SK-N-SH (cell line): ENCODE data around the gene CRACR2B. TPM values are rescaled to one million over a fixed set of nuclear protein-coding genes. Genes with fewer than 3 reads are reported as not detected.

Experiments
- CTCF ChIA-PET: fragments of 300-600, 350-600 bp; formaldehyde crosslinking; extraction: SDS; loops from one replicate; lab custom pipeline; 2021; lab: Yijun Ruan, JAX
- POLR2A ChIA-PET: fragments of 350-600 bp; sonication (Branson Sonifier 250); formaldehyde crosslinking; extraction: SDS; loops from one replicate; lab custom pipeline; 2020; ENCODE audit warnings: antibody characterized with exemption, inconsistent platforms; lab: Yijun Ruan, JAX
- DNase-seq: peaks from one replicate; pipeline ENCODE4 v3.0.0; 2012
- H2AFZ ChIP-seq: fragments of 200-600 bp; sonication (generic); 2 replicates; pipeline ENCODE4 v1.8.1; 2016; ENCODE audit warnings: antibody characterized with exemption, mild to moderate bottlenecking, low read depth
- H3F3A ChIP-seq: fragments of 200-600 bp; sonication (generic); replicated peaks from 2 replicates; pipeline ENCODE3; 2016; ENCODE audit warnings: antibody characterized with exemption, mild to moderate bottlenecking; ENCODE audit not compliant: insufficient read depth
- H3K27ac ChIP-seq, 2 experiments: fragments of 200-500 bp in 1 of 2; fragments of 200-600 bp in 1 of 2; sonication (Bioruptor generic) in 1 of 2; sonication (generic), shearing (Covaris generic) in 1 of 2; 2 replicates each; pipeline versions ENCODE4 v1.5.1 to v1.6.1; 2014 to 2016; ENCODE audit warnings: low read depth in 2 of 2, inconsistent platforms in 1 of 2, low read length in 1 of 2, mild to moderate bottlenecking in 1 of 2, mixed read lengths in 1 of 2
- H3K27me3 ChIP-seq: fragments of 200-600 bp; sonication (generic), shearing (Covaris generic); 2 replicates; pipeline ENCODE4 v1.6.1; 2016; ENCODE audit warnings: mixed run types; ENCODE audit not compliant: insufficient read depth
- H3K36me3 ChIP-seq, 2 experiments: fragments of 200-500 bp in 1 of 2; fragments of 200-600 bp in 1 of 2; sonication (Bioruptor generic) in 1 of 2; sonication (generic) in 1 of 2; replicated peaks in 1 of 2; 2 replicates each; pipeline versions ENCODE3 to v1.5.1; 2014 to 2016; ENCODE audit warnings: low read length in 1 of 2, mild to moderate bottlenecking in 1 of 2; ENCODE audit not compliant: insufficient read depth in 2 of 2, control insufficient read depth in 1 of 2
- H3K4me1 ChIP-seq, 2 experiments: fragments of 200-500 bp in 1 of 2; fragments of 200-600 bp in 1 of 2; sonication (Bioruptor generic) in 1 of 2; sonication (generic), shearing (Covaris generic) in 1 of 2; 2 replicates each; pipeline versions ENCODE4 v1.5.1 to v1.6.1; 2014 to 2016; ENCODE audit warnings: low read depth in 1 of 2, low read length in 1 of 2, mixed run types in 1 of 2; ENCODE audit not compliant: insufficient read depth in 2 of 2, control insufficient read depth in 1 of 2
- H3K4me2 ChIP-seq: fragments of 200-600 bp; sonication (generic), shearing (Covaris generic); 2 replicates; pipeline ENCODE4 v1.6.1; 2017; ENCODE audit warnings: mixed run types
- H3K4me3 ChIP-seq, 2 experiments: fragments of 200-500 bp in 1 of 2; fragments of 200-600 bp in 1 of 2; sonication (Bioruptor generic) in 1 of 2; sonication (generic), shearing (Covaris generic) in 1 of 2; 2 replicates each; pipeline versions ENCODE4 v1.5.1 to v1.8.1; 2014 to 2016; ENCODE audit warnings: low read depth in 2 of 2, inconsistent platforms in 1 of 2, low read length in 1 of 2, mild to moderate bottlenecking in 1 of 2, mixed read lengths in 1 of 2, moderate library complexity in 1 of 2
- H3K79me2 ChIP-seq: fragments of 200-600 bp; sonication (generic); 2 replicates; pipeline ENCODE4 v1.8.1; 2017; ENCODE audit warnings: mild to moderate bottlenecking; ENCODE audit not compliant: insufficient read depth
- H3K9ac ChIP-seq: fragments of 200-600 bp; sonication (generic); 2 replicates; pipeline ENCODE4 v1.6.1; 2017; ENCODE audit warnings: mixed run types
- H3K9me2 ChIP-seq: fragments of 200-600 bp; sonication (generic); 2 replicates; pipeline ENCODE4 v1.6.1; 2017; ENCODE audit warnings: mixed run types
- H3K9me3 ChIP-seq: fragments of 200-600 bp; sonication (generic); 2 replicates; pipeline ENCODE4 v1.6.1; 2017; ENCODE audit warnings: mixed run types, mild to moderate bottlenecking, moderate library complexity
- H4K20me1 ChIP-seq: fragments of 200-600 bp; sonication (generic); 2 replicates; pipeline ENCODE4 v1.6.1; 2017; ENCODE audit warnings: mild to moderate bottlenecking, mixed run types; ENCODE audit not compliant: insufficient read depth
- GABPA ChIP-seq: IDR thresholded peaks from 2 replicates; pipeline ENCODE4 v1.4.0; 2012; ENCODE audit warnings: low read depth, mild to moderate bottlenecking
- JUND ChIP-seq: IDR thresholded peaks from 2 replicates; pipeline ENCODE4 v1.4.0; 2012
- MXI1 ChIP-seq: IDR thresholded peaks from 2 replicates; pipeline ENCODE4 v1.6.1; 2012; ENCODE audit warnings: mild to moderate bottlenecking, low read depth, low read length, improper control_type of control experiment
- NFIC ChIP-seq: IDR thresholded peaks from 2 replicates; pipeline ENCODE4 v1.4.0; 2012; ENCODE audit warnings: borderline replicate concordance
- POLR2AphosphoS5 ChIP-seq: IDR thresholded peaks from 2 replicates; pipeline ENCODE4 v1.6.1; 2012; ENCODE audit warnings: low read depth, low read length
- RAD21 ChIP-seq: IDR thresholded peaks from 2 replicates; pipeline ENCODE4 v1.6.1; 2012; ENCODE audit warnings: mild to moderate bottlenecking, low read length
- TAF1 ChIP-seq: IDR thresholded peaks from 2 replicates; pipeline ENCODE4 v1.6.1; 2012; ENCODE audit warnings: low read depth, mild to moderate bottlenecking, low read length, moderate library complexity, borderline replicate concordance
- WGBS: methylation state at CpG from one replicate; pipeline ENCODE4 v1.1.6; 2017; ENCODE audit warnings: low lambda C conversion rate; 5-methylcytosine and 5-hydroxymethylcytosine counted together
- polyA plus RNA-seq, 3 experiments: library from polyadenylated mRNA; depleted of rRNA; stranded (reverse); fragments of >200 nt; gene quantifications; 2 replicates each; pipeline ENCODE4 v1.2.3, GENCODE V29; 2012
- TF ChIP-seq, protein P1 (sequence below): fragments of 200-600 bp; sonication (generic); IDR thresholded peaks from 2 replicates; pipeline ENCODE4 v1.6.1; 2017; ENCODE audit warnings: antibody characterized with exemption, mild to moderate bottlenecking, moderate library complexity
- TF ChIP-seq, protein P2 (sequence below): IDR thresholded peaks from 2 replicates; pipeline ENCODE4; 2012
- TF ChIP-seq, protein P3 (sequence below): fragments of 150-350 bp; IDR thresholded peaks from 2 replicates; pipeline ENCODE4 v1.6.1; 2016; ENCODE audit warnings: mild to moderate bottlenecking, low read depth, low read length
- TF ChIP-seq, protein P4 (sequence below): IDR thresholded peaks from 2 replicates; pipeline ENCODE4 v1.6.1; 2012; ENCODE audit warnings: mild to moderate bottlenecking, low read depth, low read length, moderate library complexity
- TF ChIP-seq, protein P5 (sequence below): IDR thresholded peaks from 2 replicates; pipeline ENCODE4 v1.4.0; 2012; ENCODE audit warnings: low read depth, borderline replicate concordance

The CRACR2B gene
- polyA plus RNA-seq, 1 of the 3 experiments (the other 2 are of a cell fraction) = 1.1 TPM

DNA sequence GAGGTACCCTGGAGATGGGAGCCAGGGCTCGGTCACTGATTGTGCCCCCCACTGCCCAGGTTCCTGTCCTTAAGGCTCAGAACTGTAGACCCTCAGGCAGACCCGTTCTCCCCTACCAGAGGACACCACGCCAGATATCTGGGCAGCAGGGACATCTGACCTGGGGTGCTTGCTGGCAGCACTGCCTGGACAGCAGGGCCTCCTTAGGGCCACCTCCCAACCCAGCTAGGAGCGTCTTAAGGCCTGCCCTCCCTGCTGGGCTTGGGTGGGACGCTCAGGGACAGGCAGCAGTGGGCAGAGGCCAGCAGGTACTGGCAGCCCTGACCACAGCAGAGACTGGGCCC lies 11.5 kb downstream of the CRACR2B start:
- TF ChIP-seq, protein P1, sequence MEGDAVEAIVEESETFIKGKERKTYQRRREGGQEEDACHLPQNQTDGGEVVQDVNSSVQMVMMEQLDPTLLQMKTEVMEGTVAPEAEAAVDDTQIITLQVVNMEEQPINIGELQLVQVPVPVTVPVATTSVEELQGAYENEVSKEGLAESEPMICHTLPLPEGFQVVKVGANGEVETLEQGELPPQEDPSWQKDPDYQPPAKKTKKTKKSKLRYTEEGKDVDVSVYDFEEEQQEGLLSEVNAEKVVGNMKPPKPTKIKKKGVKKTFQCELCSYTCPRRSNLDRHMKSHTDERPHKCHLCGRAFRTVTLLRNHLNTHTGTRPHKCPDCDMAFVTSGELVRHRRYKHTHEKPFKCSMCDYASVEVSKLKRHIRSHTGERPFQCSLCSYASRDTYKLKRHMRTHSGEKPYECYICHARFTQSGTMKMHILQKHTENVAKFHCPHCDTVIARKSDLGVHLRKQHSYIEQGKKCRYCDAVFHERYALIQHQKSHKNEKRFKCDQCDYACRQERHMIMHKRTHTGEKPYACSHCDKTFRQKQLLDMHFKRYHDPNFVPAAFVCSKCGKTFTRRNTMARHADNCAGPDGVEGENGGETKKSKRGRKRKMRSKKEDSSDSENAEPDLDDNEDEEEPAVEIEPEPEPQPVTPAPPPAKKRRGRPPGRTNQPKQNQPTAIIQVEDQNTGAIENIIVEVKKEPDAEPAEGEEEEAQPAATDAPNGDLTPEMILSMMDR = no peak
- no peak for TF ChIP-seq TAF1
- TF ChIP-seq GABPA = no peak
- TF ChIP-seq, protein P2, sequence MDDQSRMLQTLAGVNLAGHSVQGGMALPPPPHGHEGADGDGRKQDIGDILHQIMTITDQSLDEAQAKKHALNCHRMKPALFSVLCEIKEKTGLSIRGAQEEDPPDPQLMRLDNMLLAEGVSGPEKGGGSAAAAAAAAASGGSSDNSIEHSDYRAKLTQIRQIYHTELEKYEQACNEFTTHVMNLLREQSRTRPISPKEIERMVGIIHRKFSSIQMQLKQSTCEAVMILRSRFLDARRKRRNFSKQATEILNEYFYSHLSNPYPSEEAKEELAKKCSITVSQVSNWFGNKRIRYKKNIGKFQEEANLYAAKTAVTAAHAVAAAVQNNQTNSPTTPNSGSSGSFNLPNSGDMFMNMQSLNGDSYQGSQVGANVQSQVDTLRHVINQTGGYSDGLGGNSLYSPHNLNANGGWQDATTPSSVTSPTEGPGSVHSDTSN = 0 out of 2 replicates have a peak, but pooled peaks have one; percentile 5
- TF ChIP-seq RAD21 = no peak
- TF ChIP-seq, protein P3, sequence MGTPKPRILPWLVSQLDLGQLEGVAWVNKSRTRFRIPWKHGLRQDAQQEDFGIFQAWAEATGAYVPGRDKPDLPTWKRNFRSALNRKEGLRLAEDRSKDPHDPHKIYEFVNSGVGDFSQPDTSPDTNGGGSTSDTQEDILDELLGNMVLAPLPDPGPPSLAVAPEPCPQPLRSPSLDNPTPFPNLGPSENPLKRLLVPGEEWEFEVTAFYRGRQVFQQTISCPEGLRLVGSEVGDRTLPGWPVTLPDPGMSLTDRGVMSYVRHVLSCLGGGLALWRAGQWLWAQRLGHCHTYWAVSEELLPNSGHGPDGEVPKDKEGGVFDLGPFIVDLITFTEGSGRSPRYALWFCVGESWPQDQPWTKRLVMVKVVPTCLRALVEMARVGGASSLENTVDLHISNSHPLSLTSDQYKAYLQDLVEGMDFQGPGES = no peak
- TF ChIP-seq MXI1 = no peak
- TF ChIP-seq, protein P4, sequence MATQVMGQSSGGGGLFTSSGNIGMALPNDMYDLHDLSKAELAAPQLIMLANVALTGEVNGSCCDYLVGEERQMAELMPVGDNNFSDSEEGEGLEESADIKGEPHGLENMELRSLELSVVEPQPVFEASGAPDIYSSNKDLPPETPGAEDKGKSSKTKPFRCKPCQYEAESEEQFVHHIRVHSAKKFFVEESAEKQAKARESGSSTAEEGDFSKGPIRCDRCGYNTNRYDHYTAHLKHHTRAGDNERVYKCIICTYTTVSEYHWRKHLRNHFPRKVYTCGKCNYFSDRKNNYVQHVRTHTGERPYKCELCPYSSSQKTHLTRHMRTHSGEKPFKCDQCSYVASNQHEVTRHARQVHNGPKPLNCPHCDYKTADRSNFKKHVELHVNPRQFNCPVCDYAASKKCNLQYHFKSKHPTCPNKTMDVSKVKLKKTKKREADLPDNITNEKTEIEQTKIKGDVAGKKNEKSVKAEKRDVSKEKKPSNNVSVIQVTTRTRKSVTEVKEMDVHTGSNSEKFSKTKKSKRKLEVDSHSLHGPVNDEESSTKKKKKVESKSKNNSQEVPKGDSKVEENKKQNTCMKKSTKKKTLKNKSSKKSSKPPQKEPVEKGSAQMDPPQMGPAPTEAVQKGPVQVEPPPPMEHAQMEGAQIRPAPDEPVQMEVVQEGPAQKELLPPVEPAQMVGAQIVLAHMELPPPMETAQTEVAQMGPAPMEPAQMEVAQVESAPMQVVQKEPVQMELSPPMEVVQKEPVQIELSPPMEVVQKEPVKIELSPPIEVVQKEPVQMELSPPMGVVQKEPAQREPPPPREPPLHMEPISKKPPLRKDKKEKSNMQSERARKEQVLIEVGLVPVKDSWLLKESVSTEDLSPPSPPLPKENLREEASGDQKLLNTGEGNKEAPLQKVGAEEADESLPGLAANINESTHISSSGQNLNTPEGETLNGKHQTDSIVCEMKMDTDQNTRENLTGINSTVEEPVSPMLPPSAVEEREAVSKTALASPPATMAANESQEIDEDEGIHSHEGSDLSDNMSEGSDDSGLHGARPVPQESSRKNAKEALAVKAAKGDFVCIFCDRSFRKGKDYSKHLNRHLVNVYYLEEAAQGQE = no peak
- TF ChIP-seq NFIC = no peak
- peak; percentile 65; the same call in 1 of the 2 replicates for TF ChIP-seq POLR2AphosphoS5
- TF ChIP-seq JUND = peak; percentile 5; the same call in 1 of the 2 replicates
- TF ChIP-seq, protein P5, sequence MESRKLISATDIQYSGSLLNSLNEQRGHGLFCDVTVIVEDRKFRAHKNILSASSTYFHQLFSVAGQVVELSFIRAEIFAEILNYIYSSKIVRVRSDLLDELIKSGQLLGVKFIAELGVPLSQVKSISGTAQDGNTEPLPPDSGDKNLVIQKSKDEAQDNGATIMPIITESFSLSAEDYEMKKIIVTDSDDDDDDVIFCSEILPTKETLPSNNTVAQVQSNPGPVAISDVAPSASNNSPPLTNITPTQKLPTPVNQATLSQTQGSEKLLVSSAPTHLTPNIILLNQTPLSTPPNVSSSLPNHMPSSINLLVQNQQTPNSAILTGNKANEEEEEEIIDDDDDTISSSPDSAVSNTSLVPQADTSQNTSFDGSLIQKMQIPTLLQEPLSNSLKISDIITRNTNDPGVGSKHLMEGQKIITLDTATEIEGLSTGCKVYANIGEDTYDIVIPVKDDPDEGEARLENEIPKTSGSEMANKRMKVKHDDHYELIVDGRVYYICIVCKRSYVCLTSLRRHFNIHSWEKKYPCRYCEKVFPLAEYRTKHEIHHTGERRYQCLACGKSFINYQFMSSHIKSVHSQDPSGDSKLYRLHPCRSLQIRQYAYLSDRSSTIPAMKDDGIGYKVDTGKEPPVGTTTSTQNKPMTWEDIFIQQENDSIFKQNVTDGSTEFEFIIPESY = no peak
- TF ChIP-seq, all 33 proteins: peak for 3
- ChIA-PET CTCF (interaction anchor here (0.6 to 3.8 kb wide), 3 partner anchors 9 to 20 kb away, joined by 3 to 21 read pairs (median 4); partner anchors contain the start of gene PNPLA2), POLR2A (interaction anchor here (2.0 kb wide), 1 partner anchor 20 kb away, joined by 7 read pairs; the partner anchor contains the start of gene PNPLA2)
- H3K9me2 ChIP-seq = no peaks in the 10 kb centered on the region
- H3F3A ChIP-seq = peaks cover 47% of the 10 kb centered on the region
- H3K9ac ChIP-seq = no peak overlapping the region
- no peak for DNase-seq
- H3K4me3 ChIP-seq = no peak overlapping the region
- H3K79me2 ChIP-seq = peaks cover 78% of the 10 kb centered on the region
- H2AFZ ChIP-seq = no peak overlapping the region
- 90% methylated on average over 2 of the region's 5 CpGs for WGBS
- H4K20me1 ChIP-seq = peaks cover 69% of the 10 kb centered on the region
- no peaks in the 10 kb centered on the region for H3K27me3 ChIP-seq
- no peaks in the 10 kb centered on the region for H3K9me3 ChIP-seq
- peaks cover 3 to 32% of the 10 kb centered on the region in 2 experiments; a peak in 2 of 4 replicates for H3K4me1 ChIP-seq
- H3K36me3 ChIP-seq = peaks cover 24 to 45% of the 10 kb centered on the region in 2 experiments
- H3K27ac ChIP-seq = 0 out of 4 replicates have a peak overlapping the region, but pooled peaks of 1 of the 2 experiments have one; percentile 22
- H3K4me2 ChIP-seq = no peak overlapping the region
